SK-N-MC (cell line): ENCODE measurements around the gene AGPAT2.

Experiments used
- EZH2 ChIP-seq: fragments of 200-600 bp; sonication (generic); IDR thresholded peaks from one replicate; pipeline ENCODE4 v1.6.1; 2017; ENCODE audit warnings: antibody characterized with exemption
- POLR2AphosphoS5 ChIP-seq: IDR thresholded peaks from 2 replicates; pipeline ENCODE4 v1.6.1; 2012; ENCODE audit warnings: mild to moderate bottlenecking, low read depth, low read length, borderline replicate concordance

DNA sequence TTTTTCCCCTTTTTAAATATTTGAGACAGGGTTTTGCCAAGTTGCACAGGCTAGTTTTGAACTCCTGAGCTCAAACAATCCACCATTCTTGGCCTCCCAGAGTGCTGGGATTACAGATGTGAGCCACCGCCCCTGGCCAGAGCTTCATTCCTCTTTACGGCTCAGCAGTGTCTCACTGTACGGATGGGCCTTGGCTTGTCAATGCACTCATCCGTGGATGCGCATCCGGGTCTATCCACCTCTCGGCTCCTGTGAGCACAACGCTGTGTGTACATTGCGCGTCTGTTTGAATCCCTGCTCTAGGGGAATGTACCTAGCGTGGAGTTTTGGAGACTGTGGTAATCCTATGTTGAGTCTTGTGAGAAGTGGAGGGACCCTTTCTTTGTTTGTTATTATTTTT is 35.4 kb downstream of the AGPAT2 start:
- TF ChIP-seq POLR2AphosphoS5: no peak
- no peak for TF ChIP-seq EZH2
